Body of pancreas (tissue), 4 donors: ENCODE results near the gene OR51T1. TPM values are rescaled to one million over a fixed set of nuclear protein-coding genes. Genes with fewer than 3 reads are reported as not detected.
"Not testable (repeated sequence)": the region's sequence is repeated elsewhere in the genome, so short reads cannot be mapped to it uniquely, and the experiment has no call there.

Experiments used
- ATAC-seq: fragments of 150-250 bp; one replicate; pipeline ENCODE4 v1.9.1; 2016
- DNase-seq, 4 donors: peaks; one replicate each; pipeline ENCODE4 v3.0.0-alpha.2; 2019
- H3K27ac ChIP-seq, 4 donors: fragments of 200-600 bp; sonication (generic); 1 replicate in 3 of 4; 2 replicates in 1 of 4; pipeline versions ENCODE4 v1.5.1 to v1.6.1; 2016 to 2019; ENCODE audit warnings: mild to moderate bottlenecking in 1 of 4, mixed read lengths in 1 of 4, moderate library complexity in 1 of 4
- H3K27me3 ChIP-seq, 2 donors: fragments of 200-600 bp; sonication (generic); one replicate each; pipeline ENCODE4 v1.6.0; 2016; ENCODE audit warnings: mild to moderate bottlenecking in 1 of 2
- H3K36me3 ChIP-seq, 2 donors: fragments of 200-600 bp; sonication (generic); replicated peaks in 1 of 2; 2 replicates each; pipeline ENCODE4 v1.5.1; 2016; ENCODE audit warnings: low read depth in 2 of 2; ENCODE audit not compliant: insufficient read depth in 1 of 2
- H3K4me1 ChIP-seq: fragments of 200-600 bp; sonication (generic); one replicate; pipeline ENCODE4 v1.6.0; 2016
- H3K4me3 ChIP-seq, 2 donors: fragments of 200-600 bp; sonication (generic); 1 replicate in 1 of 2; 2 replicates in 1 of 2; pipeline ENCODE4 v1.5.1; 2016 to 2019
- H3K9me3 ChIP-seq, 3 donors: fragments of 200-600 bp; sonication (generic); 1 replicate in 2 of 3; 2 replicates in 1 of 3; pipeline ENCODE4 v1.5.1; 2016
- POLR2A ChIP-seq, 3 donors: fragments of 450-650 bp; IDR thresholded peaks; one replicate each; pipeline ENCODE4 v1.6.1; 2016; ENCODE audit warnings: antibody characterized with exemption in 3 of 3, mild to moderate bottlenecking in 2 of 3
- WGBS, 2 donors: methylation state at CpG; one replicate each; pipeline ENCODE4 v1.1.5; 2017; 5-methylcytosine and 5-hydroxymethylcytosine counted together
- intact Hi-C: fragments of 100-400 bp; cut with DNase I; formaldehyde crosslinking; loops from one replicate; pipeline ENCODE4 v1.15.1; 2023
- total RNA-seq, 2 donors: library from RNA; depleted of rRNA; stranded (reverse); fragments of >200 nt; gene quantifications; one replicate each; pipeline ENCODE4 v1.1.0, GENCODE V29; 2016
- TF ChIP-seq, protein P1 (sequence below), 7 experiments: fragments of 450-650 bp in 4 of 7; fragments of 200-600 bp in 3 of 7; sonication (generic) in 3 of 7; IDR thresholded peaks; one replicate each; pipeline ENCODE4 v1.5.1; 2016 to 2019; ENCODE audit warnings: antibody characterized with exemption in 7 of 7

Gene OR51T1, protein sequence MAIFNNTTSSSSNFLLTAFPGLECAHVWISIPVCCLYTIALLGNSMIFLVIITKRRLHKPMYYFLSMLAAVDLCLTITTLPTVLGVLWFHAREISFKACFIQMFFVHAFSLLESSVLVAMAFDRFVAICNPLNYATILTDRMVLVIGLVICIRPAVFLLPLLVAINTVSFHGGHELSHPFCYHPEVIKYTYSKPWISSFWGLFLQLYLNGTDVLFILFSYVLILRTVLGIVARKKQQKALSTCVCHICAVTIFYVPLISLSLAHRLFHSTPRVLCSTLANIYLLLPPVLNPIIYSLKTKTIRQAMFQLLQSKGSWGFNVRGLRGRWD
- total RNA-seq: not detected

DNA sequence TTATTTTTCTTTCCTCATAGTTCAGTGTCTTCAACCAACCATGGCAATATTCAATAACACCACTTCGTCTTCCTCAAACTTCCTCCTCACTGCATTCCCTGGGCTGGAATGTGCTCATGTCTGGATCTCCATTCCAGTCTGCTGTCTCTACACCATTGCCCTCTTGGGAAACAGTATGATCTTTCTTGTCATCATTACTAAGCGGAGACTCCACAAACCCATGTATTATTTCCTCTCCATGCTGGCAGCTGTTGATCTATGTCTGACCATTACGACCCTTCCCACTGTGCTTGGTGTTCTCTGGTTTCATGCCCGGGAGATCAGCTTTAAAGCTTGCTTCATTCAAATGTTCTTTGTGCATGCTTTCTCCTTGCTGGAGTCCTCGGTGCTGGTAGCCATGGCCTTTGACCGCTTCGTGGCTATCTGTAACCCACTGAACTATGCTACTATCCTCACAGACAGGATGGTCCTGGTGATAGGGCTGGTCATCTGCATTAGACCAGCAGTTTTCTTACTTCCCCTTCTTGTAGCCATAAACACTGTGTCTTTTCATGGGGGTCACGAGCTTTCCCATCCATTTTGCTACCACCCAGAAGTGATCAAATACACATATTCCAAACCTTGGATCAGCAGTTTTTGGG is at the start of gene OR51T1:
Gene OR51T1, plus strand, starts transcription at position 41 of the 641 bp plus-strand sequence. Its CDS starts 0 bp downstream, at position 41.
- Histone ChIP-seq H3K27ac (no peak within 1 kb of the TSS), H3K4me3 (no peak within 1 kb of the TSS), H3K9me3 (no peaks in the 10 kb centered on the region), H3K4me1 (no peaks in the 10 kb centered on the region), H3K36me3 (no peaks in the 10 kb centered on the region), H3K27me3 (no peaks in the 10 kb centered on the region)
- TF ChIP-seq POLR2A (IDR thresholded peaks at IDR 0.05): no peak
- TF ChIP-seq, protein P1, sequence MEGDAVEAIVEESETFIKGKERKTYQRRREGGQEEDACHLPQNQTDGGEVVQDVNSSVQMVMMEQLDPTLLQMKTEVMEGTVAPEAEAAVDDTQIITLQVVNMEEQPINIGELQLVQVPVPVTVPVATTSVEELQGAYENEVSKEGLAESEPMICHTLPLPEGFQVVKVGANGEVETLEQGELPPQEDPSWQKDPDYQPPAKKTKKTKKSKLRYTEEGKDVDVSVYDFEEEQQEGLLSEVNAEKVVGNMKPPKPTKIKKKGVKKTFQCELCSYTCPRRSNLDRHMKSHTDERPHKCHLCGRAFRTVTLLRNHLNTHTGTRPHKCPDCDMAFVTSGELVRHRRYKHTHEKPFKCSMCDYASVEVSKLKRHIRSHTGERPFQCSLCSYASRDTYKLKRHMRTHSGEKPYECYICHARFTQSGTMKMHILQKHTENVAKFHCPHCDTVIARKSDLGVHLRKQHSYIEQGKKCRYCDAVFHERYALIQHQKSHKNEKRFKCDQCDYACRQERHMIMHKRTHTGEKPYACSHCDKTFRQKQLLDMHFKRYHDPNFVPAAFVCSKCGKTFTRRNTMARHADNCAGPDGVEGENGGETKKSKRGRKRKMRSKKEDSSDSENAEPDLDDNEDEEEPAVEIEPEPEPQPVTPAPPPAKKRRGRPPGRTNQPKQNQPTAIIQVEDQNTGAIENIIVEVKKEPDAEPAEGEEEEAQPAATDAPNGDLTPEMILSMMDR (IDR thresholded peaks at IDR 0.05): no peak
- ATAC-seq (no peak), DNase-seq (no peak)
- 69 to 76% methylated on average over 8 of the region's 8 CpGs for WGBS, 2 donors
- intact Hi-C loops: no loop called here

DNA sequence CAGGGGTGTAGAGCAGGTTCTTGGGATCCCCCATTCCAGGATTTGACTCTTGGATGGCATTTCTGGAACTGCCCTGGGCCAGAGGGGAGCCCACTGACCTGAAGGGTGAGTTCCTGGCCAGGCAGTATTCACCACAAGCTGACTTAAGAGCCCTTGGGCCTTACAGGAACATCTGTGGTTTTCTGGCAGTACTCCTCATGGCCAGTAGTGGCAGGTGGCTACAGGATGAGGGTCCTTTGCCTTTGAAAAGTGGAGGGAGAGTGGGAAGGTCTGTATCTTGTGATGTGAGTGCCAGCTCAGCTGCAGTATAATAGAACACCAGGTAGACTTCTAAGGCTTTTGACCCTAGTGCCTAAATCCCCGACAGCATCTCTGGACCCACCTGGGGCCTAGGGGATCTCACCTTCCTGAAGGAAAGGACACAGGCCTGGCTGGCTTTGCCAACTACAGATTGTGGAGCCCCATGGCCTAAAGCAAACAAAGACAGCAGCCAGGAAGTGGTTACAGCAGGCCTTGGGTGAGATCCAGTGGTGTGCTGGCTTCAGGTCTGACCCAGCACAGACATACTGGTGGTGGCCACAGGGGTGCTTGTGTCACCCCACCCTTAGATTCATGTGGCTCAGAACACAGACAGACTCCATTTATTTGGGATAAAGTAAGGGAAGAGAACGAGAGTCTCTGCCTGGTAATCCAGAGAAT is 41.7 kb upstream of the OR51T1 start:
- Histone ChIP-seq H3K27ac (no peak overlapping the region), H3K4me1 (no peaks in the 10 kb centered on the region), H3K27me3 (no peaks in the 10 kb centered on the region), H3K36me3 (no peaks in the 10 kb centered on the region), H3K9me3 (no peaks in the 10 kb centered on the region), H3K4me3 (no peak overlapping the region)
- WGBS, 2 donors: 83 to 91% methylated on average over 2 of the region's 2 CpGs
- intact Hi-C loops: no loop called here
- ATAC-seq (no peak), DNase-seq (no peak)
- TF ChIP-seq POLR2A (IDR thresholded peaks at IDR 0.05): no peak
- TF ChIP-seq, protein P1 (IDR thresholded peaks at IDR 0.05): no peak

DNA sequence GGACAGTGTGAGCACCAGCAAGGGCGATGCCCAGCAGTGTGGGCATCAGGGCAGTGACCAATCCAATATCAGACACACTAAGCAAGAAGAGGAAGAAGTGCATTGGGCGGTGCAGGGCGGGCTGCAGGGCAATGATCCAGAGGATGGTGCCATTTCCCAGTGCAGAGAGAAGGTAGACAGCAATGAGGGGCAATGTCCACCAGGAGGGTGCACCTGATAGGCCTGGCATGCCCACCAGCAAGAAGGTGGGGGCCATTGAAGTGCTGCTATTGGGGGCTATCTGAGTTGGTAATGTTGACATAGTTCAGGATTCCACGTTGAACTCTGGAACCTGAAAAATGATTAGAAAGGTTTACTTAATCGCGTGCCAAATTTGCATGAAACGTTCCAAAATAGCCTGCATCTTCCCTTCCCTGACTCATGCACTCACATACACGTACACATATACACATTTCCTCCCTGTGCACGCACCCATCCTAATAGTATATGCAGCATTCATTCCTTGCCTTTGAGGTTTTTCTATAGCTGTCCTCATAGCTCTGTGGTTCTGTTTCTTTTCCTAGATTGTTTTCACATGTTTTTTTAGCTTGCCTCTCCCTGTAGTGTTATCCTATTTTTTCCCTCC is 32.7 kb upstream of the OR51T1 start, which contains the start of gene OR51S1:
Gene OR51S1, minus strand, starts transcription at position 301 of the 625 bp plus-strand sequence. Its CDS starts 0 bp downstream, at position 301.
- H3K27ac ChIP-seq: no peak within 1 kb of the TSS
- H3K9me3 ChIP-seq: no peaks in the 10 kb centered on the region
- intact Hi-C loops: no loop called here
- no peak for TF ChIP-seq POLR2A (IDR thresholded peaks at IDR 0.05)
- TF ChIP-seq, protein P1 (IDR thresholded peaks at IDR 0.05): no peak
- no peaks in the 10 kb centered on the region for H3K4me1 ChIP-seq
- ATAC-seq (no peak), DNase-seq (no peak)
- H3K27me3 ChIP-seq: no peaks in the 10 kb centered on the region
- WGBS, 2 donors: 57 to 58% methylated on average over 9 of the region's 9 CpGs
- H3K36me3 ChIP-seq: no peaks in the 10 kb centered on the region
- no peak within 1 kb of the TSS for H3K4me3 ChIP-seq

DNA sequence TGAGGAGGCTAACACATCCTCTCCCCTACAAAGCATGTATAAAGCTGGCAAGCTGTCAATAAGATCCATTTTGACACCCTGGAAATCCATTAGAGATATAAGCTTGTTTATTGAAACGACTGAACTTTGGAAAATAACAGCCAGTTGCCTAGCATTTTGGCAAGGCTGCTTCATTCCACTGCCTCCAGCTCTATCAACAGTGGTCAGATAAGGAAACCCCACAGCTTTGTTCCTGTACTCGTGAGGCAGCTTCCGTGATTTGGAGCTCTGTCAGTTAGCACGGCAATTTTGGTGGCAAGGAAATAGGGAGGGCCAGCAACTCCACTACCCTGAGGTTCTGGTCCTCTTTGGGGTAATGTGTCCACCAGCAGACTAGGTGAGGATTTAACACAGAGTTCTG is 30.7 kb upstream of the OR51T1 start:
- peak in 2 of 4 donors; percentile 13 to 22 for DNase-seq
- Histone ChIP-seq H3K36me3 (no peaks in the 10 kb centered on the region), H3K27ac (no peak overlapping the region), H3K4me3 (no peak overlapping the region), H3K27me3 (no peaks in the 10 kb centered on the region), H3K9me3 (no peaks in the 10 kb centered on the region), H3K4me1 (no peaks in the 10 kb centered on the region)
- no peak for ATAC-seq
- WGBS, 2 donors: 0 to 12% methylated on average over 4 of the region's 4 CpGs
- no peak for TF ChIP-seq POLR2A (IDR thresholded peaks at IDR 0.05)
- TF ChIP-seq, protein P1 (IDR thresholded peaks at IDR 0.05): no peak
- intact Hi-C loops: no loop called here

DNA sequence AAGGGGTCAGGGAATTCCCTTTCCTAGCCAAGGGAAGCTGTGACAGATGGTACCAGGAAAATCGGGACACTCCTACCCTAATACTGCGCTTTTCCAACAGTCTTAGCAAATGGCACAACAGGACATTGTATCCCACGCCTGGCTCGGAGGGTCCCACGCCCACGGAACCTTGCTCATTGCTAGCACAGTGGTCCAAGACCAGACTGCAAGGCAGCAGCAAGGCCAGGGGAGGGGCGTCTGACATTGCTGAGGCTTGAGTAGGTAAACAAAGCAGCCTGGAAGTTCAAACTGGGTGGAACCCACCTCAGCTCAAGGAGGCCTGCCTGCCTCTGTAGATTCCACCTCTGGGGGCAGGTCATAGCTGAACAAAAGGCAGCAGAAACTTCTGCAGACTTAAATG is 27.4 kb upstream of the OR51T1 start:
- ATAC-seq, intact Hi-C loops, H3K27ac ChIP-seq, H3K27me3 ChIP-seq, H3K9me3 ChIP-seq, H3K4me3 ChIP-seq, DNase-seq, H3K36me3 ChIP-seq, H3K4me1 ChIP-seq: not testable (repeated sequence)
- WGBS, 2 donors: 81 to 86% methylated on average over 7 of the region's 7 CpGs
